Endothelial cell of umbilical vein (primary cell): ENCODE results near the gene TMEM95. TPM values are rescaled to one million over a fixed set of nuclear protein-coding genes. Genes with fewer than 3 reads are reported as not detected.

Experiments
- BruUV-seq: library from RNA; stranded (reverse); fragments of 400-500 nt; replicated peaks from 2 replicates; lab custom pipeline; 2021; lab: Mats Ljungman, UMichigan
- CTCF ChIA-PET: fragments of 300-600, 350-600 bp; sonication (Branson Sonifier 250); formaldehyde crosslinking; loops from one replicate; lab custom pipeline; 2021; ENCODE audit warnings: antibody characterized with exemption, inconsistent platforms; lab: Charles Lee
- POLR2A ChIA-PET: fragments of 300-600, 350-600 bp; sonication (Branson Sonifier 250); formaldehyde crosslinking; loops from one replicate; lab custom pipeline; 2021; ENCODE audit warnings: antibody characterized with exemption, inconsistent platforms; lab: Charles Lee
- DNase-seq: peaks from one replicate; pipeline ENCODE4 v3.0.0-alpha.2; 2011; ENCODE audit warnings: low read depth, low spot score
- FAIRE-seq: peaks from 2 replicates; lab custom pipeline; 2011; peaks lifted over from hg19 to GRCh38; lab: Jason Lieb, UNC
- H2AFZ ChIP-seq: 2 replicates; pipeline ENCODE4 v1.6.0; 2012; ENCODE audit warnings: low read depth, low read length, control low read depth, inconsistent platforms
- H3K27ac ChIP-seq: 2 replicates; pipeline ENCODE4 v1.5.1; 2011; ENCODE audit warnings: low read depth, mild to moderate bottlenecking, control low read depth, low read length, moderate library complexity; ENCODE audit not compliant: insufficient read depth
- H3K27me3 ChIP-seq, 2 experiments: 2 replicates each; pipeline versions ENCODE4 v1.6.0 to v1.6.1; 2011; ENCODE audit warnings: low read length in 2 of 2, mixed read lengths in 1 of 2; ENCODE audit not compliant: control insufficient read depth in 2 of 2, insufficient read depth in 2 of 2
- H3K36me3 ChIP-seq, 2 experiments: 2 replicates in 1 of 2; 3 replicates in 1 of 2; pipeline ENCODE4 v1.5.1; 2011; ENCODE audit warnings: low read length in 2 of 2, mild to moderate bottlenecking in 1 of 2, moderate library complexity in 1 of 2; ENCODE audit not compliant: control insufficient read depth in 2 of 2, insufficient read depth in 2 of 2; ENCODE audit errors: extremely low read depth in 1 of 2
- H3K4me1 ChIP-seq: 3 replicates; pipeline ENCODE4 v1.5.1; 2011; ENCODE audit warnings: mild to moderate bottlenecking, low read length; ENCODE audit not compliant: control insufficient read depth, insufficient read depth; ENCODE audit errors: extremely low read depth
- H3K4me2 ChIP-seq: 2 replicates; pipeline ENCODE4 v1.6.1; 2011; ENCODE audit warnings: low read length, control low read depth, mixed read lengths; ENCODE audit not compliant: insufficient read depth
- H3K4me3 ChIP-seq, 3 experiments: fragments of 200-600 bp in 1 of 3; sonication (generic), shearing (Covaris generic) in 1 of 3; replicated peaks in 1 of 3; 2 replicates each; pipeline ENCODE4 v1.5.1; 2011 to 2016; ENCODE audit warnings: control low read depth in 3 of 3, low read length in 3 of 3, mild to moderate bottlenecking in 2 of 3, inconsistent platforms in 1 of 3, low read depth in 1 of 3, moderate library complexity in 1 of 3; ENCODE audit not compliant: insufficient read depth in 1 of 3
- H3K79me2 ChIP-seq: 2 replicates; pipeline ENCODE4 v1.6.0; 2012; ENCODE audit warnings: low read length, inconsistent platforms; ENCODE audit not compliant: control insufficient read depth, insufficient read depth
- H3K9ac ChIP-seq: replicated peaks from 2 replicates; pipeline ENCODE3; 2011; ENCODE audit warnings: low read length, control low read depth; ENCODE audit not compliant: insufficient read depth; ENCODE audit errors: extremely low read depth
- H3K9me1 ChIP-seq: replicated peaks from 3 replicates; pipeline ENCODE4 v1.6.0; 2011; ENCODE audit warnings: mild to moderate bottlenecking, low read length; ENCODE audit not compliant: control insufficient read depth, insufficient read depth; ENCODE audit errors: extremely low read depth
- H3K9me3 ChIP-seq: replicated peaks from 2 replicates; pipeline ENCODE4 v1.5.1; 2012; ENCODE audit warnings: low read length, inconsistent platforms; ENCODE audit not compliant: control insufficient read depth, insufficient read depth
- H4K20me1 ChIP-seq: replicated peaks from 2 replicates; pipeline ENCODE3; 2011; ENCODE audit warnings: mild to moderate bottlenecking, low read length; ENCODE audit not compliant: control insufficient read depth, insufficient read depth; ENCODE audit errors: extremely low read depth
- EZH2 ChIP-seq: IDR thresholded peaks from 2 replicates; pipeline ENCODE4 v1.6.1; 2012; ENCODE audit warnings: borderline replicate concordance, low read depth, mild to moderate bottlenecking, moderate library complexity, low read length, inconsistent platforms; ENCODE audit not compliant: severe bottlenecking
- GATA2 ChIP-seq: IDR thresholded peaks from 2 replicates; pipeline ENCODE4 v1.7.0; 2011; ENCODE audit warnings: low read depth, mild to moderate bottlenecking, moderate library complexity, mixed read lengths, low read length; ENCODE audit not compliant: insufficient read length, insufficient read depth
- JUN ChIP-seq: IDR thresholded peaks from 2 replicates; pipeline ENCODE4 v1.6.1; 2011; ENCODE audit warnings: borderline replicate concordance, low read depth; ENCODE audit not compliant: insufficient read length, insufficient read depth
- MAX ChIP-seq: IDR thresholded peaks from 2 replicates; pipeline ENCODE4 v1.6.1; 2011; ENCODE audit not compliant: insufficient read depth, insufficient read length
- MYC ChIP-seq: IDR thresholded peaks from one replicate; pipeline ENCODE4 v1.6.1; 2011; ENCODE audit warnings: mild to moderate bottlenecking, low read depth, low read length
- POLR2A ChIP-seq: IDR thresholded peaks from 2 replicates; pipeline ENCODE4 v1.6.1; 2012; ENCODE audit warnings: low read depth, mild to moderate bottlenecking, control low read depth, low read length
- POLR2AphosphoS5 ChIP-seq: IDR thresholded peaks from 2 replicates; pipeline ENCODE4 v1.6.1; 2012; ENCODE audit warnings: low read depth, mild to moderate bottlenecking, control low read depth, low read length, moderate library complexity; ENCODE audit not compliant: insufficient read depth
- dilution Hi-C: fragments of 300-500 bp; cut with MboI; formaldehyde crosslinking; loops from one replicate; pipeline ENCODE4 v1.15.0; 2019; ENCODE audit warnings: low sequenced_read_pairs; ENCODE audit not compliant: extremely low pct_ligation_motif_present
- intact Hi-C: fragments of 100-400 bp; cut with micrococcal nuclease; formaldehyde crosslinking; loops from one replicate; pipeline ENCODE4 v1.10.0; 2022
- polyA plus RNA-seq, 4 experiments: library from polyadenylated mRNA; depleted of rRNA in 3 of 4; stranded (reverse) in 3 of 4; unstranded in 1 of 4; fragments of >200 nt; gene quantifications; 2 replicates each; pipeline versions ENCODE4 v1.2.1 to v1.2.3, GENCODE V29; 2011 to 2012; ENCODE audit warnings: missing spikeins in 1 of 4
- total RNA-seq: library from RNA; stranded (reverse); gene quantifications from 2 replicates; pipeline ENCODE4 v1.2.3, GENCODE V29; 2021

Gene TMEM95
- total and polyA plus RNA-seq, 2 donors (not counting 3 experiments of a cell fraction or from before 2014, with no cell fraction given): not detected

DNA sequence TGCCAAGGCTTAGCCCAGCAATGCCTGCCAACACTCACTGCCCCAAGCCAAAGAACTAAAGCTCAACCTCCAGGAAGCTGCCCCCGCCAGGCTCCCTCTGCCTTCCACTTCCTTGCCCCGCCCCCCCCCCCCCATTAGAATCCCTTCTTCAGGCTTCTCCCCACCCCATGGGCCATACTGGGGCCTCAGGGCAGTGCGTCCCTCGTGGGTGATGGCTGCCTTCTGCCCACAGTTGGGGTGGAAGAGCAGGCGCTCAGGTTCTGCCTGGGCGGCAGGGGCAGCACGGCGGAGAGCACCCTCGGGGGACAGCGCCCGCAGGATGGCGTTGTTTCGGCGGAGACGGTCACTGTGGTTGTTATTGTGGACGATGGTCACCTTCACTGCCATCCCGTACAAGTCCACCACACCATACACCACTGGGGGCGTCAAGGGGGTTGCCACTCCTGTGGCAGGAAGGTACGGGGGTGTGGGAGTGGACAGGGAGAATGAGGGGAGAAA, 29.9 kb upstream of the TMEM95 start:
- no TSS peak for BruUV-seq
- TF ChIP-seq JUN: no peak
- TF ChIP-seq POLR2AphosphoS5: no peak
- no peak for TF ChIP-seq POLR2A
- no peak for TF ChIP-seq MAX
- TF ChIP-seq MYC: no peak
- dilution Hi-C loops: no loop called here
- no peak overlapping the region for H3K9ac ChIP-seq
- H4K20me1 ChIP-seq: no peaks in the 10 kb centered on the region
- ChIA-PET POLR2A (no interaction called here), CTCF (interaction anchor here (0.7 to 1.8 kb wide), 11 partner anchors 12 to 280 kb away, joined by 3 to 13 read pairs (median 3); partner anchors contain the start of genes ACAP1, SLC2A4 and TNFSF13)
- no peaks in the 10 kb centered on the region for H3K9me1 ChIP-seq
- H3K79me2 ChIP-seq: peaks cover 10% of the 10 kb centered on the region
- DNase-seq (no peak), FAIRE-seq (no peak)
- H3K27me3 ChIP-seq: no peaks in the 10 kb centered on the region
- no peak overlapping the region for H2AFZ ChIP-seq
- H3K36me3 ChIP-seq: peaks cover 10 to 41% of the 10 kb centered on the region in 2 experiments
- H3K4me2 ChIP-seq: no peak overlapping the region
- intact Hi-C loops: no loop called here
- no peaks in the 10 kb centered on the region for H3K9me3 ChIP-seq
- H3K27ac ChIP-seq: no peak overlapping the region
- peaks cover 6% of the 10 kb centered on the region for H3K4me1 ChIP-seq
- no peak overlapping the region for H3K4me3 ChIP-seq

DNA sequence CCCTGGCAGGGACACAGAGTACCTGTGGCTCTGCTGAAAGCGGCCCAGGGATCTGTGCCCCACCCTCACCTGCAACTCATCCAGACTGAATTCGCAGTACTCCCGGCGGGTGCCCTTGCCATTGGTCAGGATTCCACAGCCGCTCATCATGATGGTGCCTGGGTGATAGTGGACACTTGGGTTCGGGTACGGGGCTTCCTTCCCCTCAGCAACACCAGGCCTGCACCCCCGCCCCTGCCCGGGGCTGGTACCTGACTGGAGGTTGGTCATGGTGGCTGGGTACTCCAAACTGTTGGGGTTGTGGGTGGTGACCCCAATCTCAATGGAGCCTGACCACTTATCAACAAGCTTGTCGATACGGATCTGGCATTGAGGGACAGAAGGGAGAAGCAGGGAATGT, 28.8 kb upstream of the TMEM95 start:
- TF ChIP-seq EZH2: no peak
- no peak for TF ChIP-seq GATA2
- Histone ChIP-seq H3K4me3 (no peak overlapping the region), H3K9me1 (no peaks in the 10 kb centered on the region), H4K20me1 (no peaks in the 10 kb centered on the region), H3K79me2 (peaks cover 10% of the 10 kb centered on the region), H3K36me3 (peaks cover 10 to 32% of the 10 kb centered on the region in 2 experiments), H3K9ac (no peak overlapping the region), H3K9me3 (no peaks in the 10 kb centered on the region), H3K4me1 (peaks cover 10% of the 10 kb centered on the region), H3K27ac (no peak overlapping the region), H3K27me3 (no peaks in the 10 kb centered on the region), H2AFZ (no peak overlapping the region), H3K4me2 (no peak overlapping the region)
- POLR2A ChIA-PET: no interaction called here
- CTCF ChIA-PET: interaction anchor here (1.0 to 1.2 kb wide), 2 partner anchors 19 to 30 kb away, joined by 3 to 4 read pairs; no protein-coding TSS in a partner anchor
- DNase-seq (no peak), FAIRE-seq (no peak)
- BruUV-seq: no TSS peak
- intact Hi-C loops: no loop called here
- dilution Hi-C loops: no loop called here
